Measurements from ENCODE around the gene IFIT3. TPM values are rescaled to one million over a fixed set of nuclear protein-coding genes. Genes with fewer than 3 reads are reported as not detected.

IFIT3 gene
- total RNA-seq, 1 donor from 2014 or later: 1.9 TPM

- Histone ChIP-seq H3K4me3 (no peak overlapping the region), H3K27ac (no peak overlapping the region), H3K36me3 (no peaks in the 10 kb centered on the region), H3K27me3 (no peaks in the 10 kb centered on the region), H3K9me3 (no peaks in the 10 kb centered on the region), H3K4me1 (peaks cover 0 to 3% of the 10 kb centered on the region in 2 donors)
- no peak for DNase-seq (ENCODE audit: low spot score in 2 of 2)
- TF ChIP-seq CTCF (IDR thresholded peaks at IDR 0.05): no peak
- intact Hi-C loops (cut with DNase I): no loop called here
Observed at GRCh38 chr10:89384474-89385340, 56.9 kb downstream of the IFIT3 start.

GRCh38 chr10:89388806-89389205 is 61.0 kb downstream of the IFIT3 start:
- TF ChIP-seq CTCF (IDR thresholded peaks at IDR 0.05): no peak
- H3K4me1 ChIP-seq: peaks cover 3 to 15% of the 10 kb centered on the region in 2 donors
- H3K27ac ChIP-seq: no peak overlapping the region
- intact Hi-C loops (cut with DNase I): loop anchor here (2.0 kb wide), 1 partner anchor 14 kb away; no protein-coding TSS in a partner anchor
- no peaks in the 10 kb centered on the region for H3K36me3 ChIP-seq
- no peaks in the 10 kb centered on the region for H3K9me3 ChIP-seq
- no peak for DNase-seq (ENCODE audit: low spot score in 2 of 2)
- H3K27me3 ChIP-seq: no peaks in the 10 kb centered on the region
- H3K4me3 ChIP-seq: no peak overlapping the region

GRCh38 chr10:89389254-89389653 is 61.5 kb downstream of the IFIT3 start:
- no peak for DNase-seq (ENCODE audit: low spot score in 2 of 2)
- Histone ChIP-seq H3K27ac (no peak overlapping the region), H3K27me3 (no peaks in the 10 kb centered on the region), H3K4me1 (peaks cover 3 to 19% of the 10 kb centered on the region in 2 donors), H3K9me3 (no peaks in the 10 kb centered on the region), H3K4me3 (no peak overlapping the region), H3K36me3 (no peaks in the 10 kb centered on the region)
- TF ChIP-seq CTCF (IDR thresholded peaks at IDR 0.05): peak; percentile 40 to 56 (median 44)
- intact Hi-C loops (cut with DNase I): loop anchor here (2.0 kb wide), 1 partner anchor 14 kb away; no protein-coding TSS in a partner anchor

Other genes with a start within 250 kb of the IFIT3 start
- 1.7 TPM for gene CH25H, start 120.7 kb upstream of the IFIT3 start, total RNA-seq
- gene LIPA, start 76.2 kb upstream of the IFIT3 start, total RNA-seq: 57.9 TPM
- gene IFIT2, start 26.0 kb upstream of the IFIT3 start, total RNA-seq: 0.85 TPM
- gene IFIT1B, start 50.1 kb downstream of the IFIT3 start, total RNA-seq: not detected
- 28.5 TPM for gene IFIT1, start 64.6 kb downstream of the IFIT3 start, total RNA-seq
- 3.3 TPM for gene IFIT5, start 86.6 kb downstream of the IFIT3 start, total RNA-seq
- gene SLC16A12, start 207.6 kb downstream of the IFIT3 start, total RNA-seq: not detected

Measured in ascending aorta (tissue), 2 donors.